ENCODE data around the gene NPR2.

DNA sequence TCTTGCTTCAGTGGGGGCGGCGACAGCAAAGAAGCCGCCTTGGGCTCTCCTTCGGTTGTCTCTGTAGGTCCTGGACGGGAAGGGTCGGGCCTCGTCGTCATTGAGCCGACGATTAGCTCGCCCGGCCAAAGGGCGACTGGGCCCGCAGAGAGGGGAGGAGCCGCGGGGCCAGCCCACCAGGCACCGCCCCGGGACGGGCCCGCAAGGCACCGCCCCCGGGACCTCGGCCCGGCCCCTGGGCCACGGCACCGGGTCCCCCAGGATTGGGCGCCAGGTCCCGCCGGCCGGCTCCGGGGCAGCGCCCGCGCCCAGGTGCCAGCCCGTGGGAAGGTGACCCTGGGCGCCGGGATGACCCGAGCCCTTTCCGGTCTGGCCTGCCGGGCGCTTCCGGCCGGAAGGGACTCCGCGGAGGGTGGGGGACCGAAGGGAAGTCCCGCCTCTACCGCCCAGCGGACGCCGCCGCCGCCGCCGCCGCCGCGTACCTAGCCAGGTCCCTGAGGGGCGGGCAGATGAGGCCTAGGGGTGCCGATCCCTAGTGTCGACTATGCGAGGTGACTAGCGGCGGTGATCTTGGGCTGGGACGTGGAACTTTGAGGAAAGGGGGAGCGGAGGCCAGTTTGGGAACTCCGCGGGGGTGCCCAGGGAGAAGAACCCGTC lies 42.4 kb upstream of the NPR2 start, which contains the start of the genes GBA2 and RGP1:
- no peak for TF ChIP-seq JAZF1 (CRISPR knock-in tag; IDR thresholded peaks at IDR 0.05)
- no peak for TF ChIP-seq CREB1 (CRISPR knock-in tag; IDR thresholded peaks at IDR 0.05)
- TF ChIP-seq, protein P1, sequence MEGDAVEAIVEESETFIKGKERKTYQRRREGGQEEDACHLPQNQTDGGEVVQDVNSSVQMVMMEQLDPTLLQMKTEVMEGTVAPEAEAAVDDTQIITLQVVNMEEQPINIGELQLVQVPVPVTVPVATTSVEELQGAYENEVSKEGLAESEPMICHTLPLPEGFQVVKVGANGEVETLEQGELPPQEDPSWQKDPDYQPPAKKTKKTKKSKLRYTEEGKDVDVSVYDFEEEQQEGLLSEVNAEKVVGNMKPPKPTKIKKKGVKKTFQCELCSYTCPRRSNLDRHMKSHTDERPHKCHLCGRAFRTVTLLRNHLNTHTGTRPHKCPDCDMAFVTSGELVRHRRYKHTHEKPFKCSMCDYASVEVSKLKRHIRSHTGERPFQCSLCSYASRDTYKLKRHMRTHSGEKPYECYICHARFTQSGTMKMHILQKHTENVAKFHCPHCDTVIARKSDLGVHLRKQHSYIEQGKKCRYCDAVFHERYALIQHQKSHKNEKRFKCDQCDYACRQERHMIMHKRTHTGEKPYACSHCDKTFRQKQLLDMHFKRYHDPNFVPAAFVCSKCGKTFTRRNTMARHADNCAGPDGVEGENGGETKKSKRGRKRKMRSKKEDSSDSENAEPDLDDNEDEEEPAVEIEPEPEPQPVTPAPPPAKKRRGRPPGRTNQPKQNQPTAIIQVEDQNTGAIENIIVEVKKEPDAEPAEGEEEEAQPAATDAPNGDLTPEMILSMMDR (IDR thresholded peaks at IDR 0.05), result no peak
- TF ChIP-seq, protein P2, sequence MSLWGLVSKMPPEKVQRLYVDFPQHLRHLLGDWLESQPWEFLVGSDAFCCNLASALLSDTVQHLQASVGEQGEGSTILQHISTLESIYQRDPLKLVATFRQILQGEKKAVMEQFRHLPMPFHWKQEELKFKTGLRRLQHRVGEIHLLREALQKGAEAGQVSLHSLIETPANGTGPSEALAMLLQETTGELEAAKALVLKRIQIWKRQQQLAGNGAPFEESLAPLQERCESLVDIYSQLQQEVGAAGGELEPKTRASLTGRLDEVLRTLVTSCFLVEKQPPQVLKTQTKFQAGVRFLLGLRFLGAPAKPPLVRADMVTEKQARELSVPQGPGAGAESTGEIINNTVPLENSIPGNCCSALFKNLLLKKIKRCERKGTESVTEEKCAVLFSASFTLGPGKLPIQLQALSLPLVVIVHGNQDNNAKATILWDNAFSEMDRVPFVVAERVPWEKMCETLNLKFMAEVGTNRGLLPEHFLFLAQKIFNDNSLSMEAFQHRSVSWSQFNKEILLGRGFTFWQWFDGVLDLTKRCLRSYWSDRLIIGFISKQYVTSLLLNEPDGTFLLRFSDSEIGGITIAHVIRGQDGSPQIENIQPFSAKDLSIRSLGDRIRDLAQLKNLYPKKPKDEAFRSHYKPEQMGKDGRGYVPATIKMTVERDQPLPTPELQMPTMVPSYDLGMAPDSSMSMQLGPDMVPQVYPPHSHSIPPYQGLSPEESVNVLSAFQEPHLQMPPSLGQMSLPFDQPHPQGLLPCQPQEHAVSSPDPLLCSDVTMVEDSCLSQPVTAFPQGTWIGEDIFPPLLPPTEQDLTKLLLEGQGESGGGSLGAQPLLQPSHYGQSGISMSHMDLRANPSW (CRISPR knock-in tag; conservative IDR thresholded peaks at IDR 0.05; ENCODE audit: low read depth), result no peak
- TF ChIP-seq OVOL2 (CRISPR knock-in tag; IDR thresholded peaks at IDR 0.05; ENCODE audit: borderline replicate concordance), result no peak
- peak; percentile 52; the same call in 1 of the 2 replicates for TF ChIP-seq FOXK1 (CRISPR knock-in tag; IDR thresholded peaks at IDR 0.05)
- TF ChIP-seq, protein P3, sequence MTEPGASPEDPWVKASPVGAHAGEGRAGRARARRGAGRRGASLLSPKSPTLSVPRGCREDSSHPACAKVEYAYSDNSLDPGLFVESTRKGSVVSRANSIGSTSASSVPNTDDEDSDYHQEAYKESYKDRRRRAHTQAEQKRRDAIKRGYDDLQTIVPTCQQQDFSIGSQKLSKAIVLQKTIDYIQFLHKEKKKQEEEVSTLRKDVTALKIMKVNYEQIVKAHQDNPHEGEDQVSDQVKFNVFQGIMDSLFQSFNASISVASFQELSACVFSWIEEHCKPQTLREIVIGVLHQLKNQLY (CRISPR knock-in tag; IDR thresholded peaks at IDR 0.05), result no peak
- TF ChIP-seq, protein P4, sequence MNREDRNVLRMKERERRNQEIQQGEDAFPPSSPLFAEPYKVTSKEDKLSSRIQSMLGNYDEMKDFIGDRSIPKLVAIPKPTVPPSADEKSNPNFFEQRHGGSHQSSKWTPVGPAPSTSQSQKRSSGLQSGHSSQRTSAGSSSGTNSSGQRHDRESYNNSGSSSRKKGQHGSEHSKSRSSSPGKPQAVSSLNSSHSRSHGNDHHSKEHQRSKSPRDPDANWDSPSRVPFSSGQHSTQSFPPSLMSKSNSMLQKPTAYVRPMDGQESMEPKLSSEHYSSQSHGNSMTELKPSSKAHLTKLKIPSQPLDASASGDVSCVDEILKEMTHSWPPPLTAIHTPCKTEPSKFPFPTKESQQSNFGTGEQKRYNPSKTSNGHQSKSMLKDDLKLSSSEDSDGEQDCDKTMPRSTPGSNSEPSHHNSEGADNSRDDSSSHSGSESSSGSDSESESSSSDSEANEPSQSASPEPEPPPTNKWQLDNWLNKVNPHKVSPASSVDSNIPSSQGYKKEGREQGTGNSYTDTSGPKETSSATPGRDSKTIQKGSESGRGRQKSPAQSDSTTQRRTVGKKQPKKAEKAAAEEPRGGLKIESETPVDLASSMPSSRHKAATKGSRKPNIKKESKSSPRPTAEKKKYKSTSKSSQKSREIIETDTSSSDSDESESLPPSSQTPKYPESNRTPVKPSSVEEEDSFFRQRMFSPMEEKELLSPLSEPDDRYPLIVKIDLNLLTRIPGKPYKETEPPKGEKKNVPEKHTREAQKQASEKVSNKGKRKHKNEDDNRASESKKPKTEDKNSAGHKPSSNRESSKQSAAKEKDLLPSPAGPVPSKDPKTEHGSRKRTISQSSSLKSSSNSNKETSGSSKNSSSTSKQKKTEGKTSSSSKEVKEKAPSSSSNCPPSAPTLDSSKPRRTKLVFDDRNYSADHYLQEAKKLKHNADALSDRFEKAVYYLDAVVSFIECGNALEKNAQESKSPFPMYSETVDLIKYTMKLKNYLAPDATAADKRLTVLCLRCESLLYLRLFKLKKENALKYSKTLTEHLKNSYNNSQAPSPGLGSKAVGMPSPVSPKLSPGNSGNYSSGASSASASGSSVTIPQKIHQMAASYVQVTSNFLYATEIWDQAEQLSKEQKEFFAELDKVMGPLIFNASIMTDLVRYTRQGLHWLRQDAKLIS (CRISPR knock-in tag; IDR thresholded peaks at IDR 0.05; ENCODE audit: borderline replicate concordance), result no peak
- TF ChIP-seq KAT7 (CRISPR knock-in tag; IDR thresholded peaks at IDR 0.05; ENCODE audit: borderline replicate concordance), result peak; percentile 51; the same call in 1 of the 2 replicates
- TF ChIP-seq, protein P5, sequence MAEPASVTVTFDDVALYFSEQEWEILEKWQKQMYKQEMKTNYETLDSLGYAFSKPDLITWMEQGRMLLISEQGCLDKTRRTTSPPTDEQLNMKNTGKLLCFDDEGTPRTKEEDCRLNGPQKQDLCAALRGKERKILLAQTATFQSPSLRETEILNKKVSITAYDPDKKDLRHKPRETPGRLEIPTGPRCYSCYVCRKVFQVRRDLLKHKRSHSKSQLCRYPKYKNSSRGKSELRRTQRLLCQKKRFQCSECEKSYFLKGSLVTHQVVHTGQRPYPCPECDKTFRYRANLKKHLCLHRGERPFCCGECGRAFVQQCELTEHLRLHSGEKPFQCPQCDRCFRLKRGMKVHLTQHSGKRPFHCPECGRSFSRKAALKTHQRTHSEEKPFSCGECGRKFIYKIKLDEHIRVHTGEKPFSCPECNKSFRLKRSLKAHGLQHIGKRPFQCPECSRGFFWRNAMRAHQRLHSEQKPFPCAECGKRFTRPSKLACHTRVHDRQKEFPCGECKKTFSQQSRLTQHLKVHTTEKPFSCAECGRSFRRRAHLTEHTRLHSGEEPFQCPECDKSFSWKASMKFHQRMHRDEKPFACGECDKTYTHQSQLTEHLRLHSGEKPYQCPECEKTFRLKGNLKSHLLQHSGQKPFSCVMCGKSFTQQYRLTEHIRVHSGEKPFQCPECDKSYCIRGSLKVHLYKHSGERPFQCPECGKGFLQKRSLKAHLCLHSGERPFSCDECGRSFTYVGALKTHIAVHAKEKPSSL (CRISPR knock-in tag; conservative IDR thresholded peaks at IDR 0.05), result no peak

All from WTC11 (cell line).